K562 (cell line): ENCODE results near the gene KRT4. TPM values are rescaled to one million over a fixed set of nuclear protein-coding genes. Genes with fewer than 3 reads are reported as not detected.

Experiments
- ATAC-seq: fragments of 200-7000 bp; cut with Tn5 transposase; 3 replicates; pipeline ENCODE4 v1.9.1; 2020; ENCODE audit warnings: moderate library complexity
- BruUV-seq: library from RNA; stranded (reverse); fragments of 400-500 nt; replicated peaks from 2 replicates; lab custom pipeline; 2021; lab: Mats Ljungman, UMichigan
- CTCF ChIA-PET: fragments of 300-600 bp; formaldehyde crosslinking; extraction: SDS; loops from one replicate; lab custom pipeline; 2021; ENCODE audit warnings: low intra/inter-chr PET ratio; lab: Yijun Ruan, JAX
- POLR2A ChIA-PET: fragments of 300-600, 350-650 bp; sonication (Branson Sonifier 250); formaldehyde crosslinking; extraction: SDS; loops from one replicate; lab custom pipeline; 2021; ENCODE audit warnings: antibody characterized with exemption, inconsistent platforms; lab: Yijun Ruan, JAX
- DNase-seq, 4 experiments: peaks; one replicate each; pipeline versions ENCODE4 v3.0.0 to v3.0.0-alpha.2; 2011 to 2018; ENCODE audit warnings: low spot score in 3 of 4, mixed read lengths in 3 of 4; ENCODE audit errors: extremely low read depth in 1 of 4
- FAIRE-seq: peaks from 2 replicates; lab custom pipeline; 2011; peaks lifted over from hg19 to GRCh38; lab: Jason Lieb, UNC
- H2AFZ ChIP-seq: 2 replicates; pipeline ENCODE4 v1.6.0; 2011; ENCODE audit warnings: low read depth, low read length, control low read depth, inconsistent platforms
- H3K27ac ChIP-seq: fragments of 200-600 bp; 3 replicates; pipeline ENCODE4 v1.8.0; 2011; ENCODE audit warnings: low read depth, mild to moderate bottlenecking, control low read depth, inconsistent platforms, low read length, moderate library complexity, mixed read lengths; ENCODE audit errors: extremely low read depth
- H3K27me3 ChIP-seq, 2 experiments: fragments of 300-600 bp in 1 of 2; 2 replicates in 1 of 2; 3 replicates in 1 of 2; pipeline versions ENCODE4 v1.6.0 to v1.8.0; 2011; ENCODE audit warnings: inconsistent platforms in 2 of 2, low read length in 2 of 2, mild to moderate bottlenecking in 1 of 2, mixed read lengths in 1 of 2, moderate library complexity in 1 of 2; ENCODE audit not compliant: control insufficient read depth in 2 of 2, insufficient read depth in 2 of 2
- H3K36me3 ChIP-seq: fragments of 300-600 bp; 3 replicates; pipeline ENCODE4 v1.8.0; 2011; ENCODE audit warnings: mild to moderate bottlenecking, low read length, inconsistent platforms; ENCODE audit not compliant: control insufficient read depth, insufficient read depth
- H3K4me1 ChIP-seq, 2 experiments: fragments of 200-600 bp in 1 of 2; replicated peaks in 1 of 2; 2 replicates in 1 of 2; 3 replicates in 1 of 2; pipeline versions ENCODE4 v1.5.1 to v1.8.0; 2011; ENCODE audit warnings: inconsistent platforms in 2 of 2, low read length in 2 of 2, mild to moderate bottlenecking in 1 of 2, mixed read lengths in 1 of 2, moderate library complexity in 1 of 2; ENCODE audit not compliant: control insufficient read depth in 2 of 2, insufficient read depth in 2 of 2
- H3K4me2 ChIP-seq: 2 replicates; pipeline ENCODE4 v1.6.1; 2011; ENCODE audit warnings: low read length, control low read depth, inconsistent platforms, mixed read lengths; ENCODE audit not compliant: insufficient read depth
- H3K4me3 ChIP-seq: fragments of 200-600 bp; sonication (generic), shearing (Covaris generic); 2 replicates; pipeline ENCODE4 v1.5.1; 2016; ENCODE audit warnings: control low read depth, inconsistent platforms
- H3K79me2 ChIP-seq: fragments of 200-600 bp; 3 replicates; pipeline ENCODE4 v1.8.0; 2011; ENCODE audit warnings: low read length, inconsistent platforms; ENCODE audit not compliant: control insufficient read depth, insufficient read depth
- H3K9ac ChIP-seq, 2 experiments: 2 replicates each; pipeline versions ENCODE4 v1.6.0 to v1.6.1; 2011; ENCODE audit warnings: low read depth in 2 of 2, low read length in 2 of 2, control low read depth in 1 of 2, inconsistent platforms in 1 of 2, mild to moderate bottlenecking in 1 of 2, mixed read lengths in 1 of 2; ENCODE audit not compliant: insufficient read depth in 1 of 2
- H3K9me1 ChIP-seq: one replicate; pipeline ENCODE4 v1.6.0; 2011; ENCODE audit warnings: inconsistent platforms, mild to moderate bottlenecking, low read length, moderate library complexity; ENCODE audit not compliant: control insufficient read depth, insufficient read depth
- H3K9me3 ChIP-seq: replicated peaks from 2 replicates; pipeline ENCODE4 v1.5.1; 2011; ENCODE audit warnings: low read depth, low read length, inconsistent platforms; ENCODE audit not compliant: control insufficient read depth, insufficient read depth
- H4K20me1 ChIP-seq: replicated peaks from 2 replicates; pipeline ENCODE4 v1.6.1; 2011; ENCODE audit warnings: low read length, inconsistent platforms, mixed read lengths; ENCODE audit not compliant: control insufficient read depth, insufficient read depth
- PKNOX1 ChIP-seq: fragments of 450-650 bp; IDR thresholded peaks from 2 replicates; pipeline ENCODE4 v1.6.1; 2016
- WGBS: fragments of 100-300 bp; shearing (Covaris generic); methylation state at CpG from one replicate; pipeline ENCODE4 v1.1.6; 2016; ENCODE audit warnings: low coverage, mixed read lengths; ENCODE audit not compliant: insufficient coverage; ENCODE audit errors: missing lambda C conversion rate; 5-methylcytosine and 5-hydroxymethylcytosine counted together
- in situ Hi-C: fragments of 300-500 bp; cut with MboI; formaldehyde crosslinking; loops from 4 replicates; pipeline ENCODE4 v1.15.0; 2018; ENCODE audit warnings: inconsistent platforms, mixed read lengths
- intact Hi-C: fragments of 100-400 bp; cut with micrococcal nuclease; formaldehyde crosslinking; loops from 2 replicates; pipeline ENCODE4 v1.14.2; 2022
- polyA plus RNA-seq, 8 experiments: library from polyadenylated mRNA; depleted of rRNA in 4 of 8; stranded (reverse) in 5 of 8; unstranded in 3 of 8; fragments of >200 nt; fragmentation: Nextera tagmentation in 2 of 8; fragmentation: Illumina TruSeq in 1 of 8; extraction: Ambion mirVana in 2 of 8; extraction: Trizol in 1 of 8; gene quantifications; 2 replicates each; pipeline versions ENCODE4 v1.2.1 to v1.2.3, GENCODE V29; 2011 to 2014; ENCODE audit warnings: inconsistent platforms in 1 of 8, missing spikeins in 1 of 8
- total RNA-seq, 7 experiments: library from RNA; depleted of rRNA in 6 of 7; stranded (reverse); fragments of >200 nt in 6 of 7; fragmentation: Illumina TruSeq in 2 of 7; extraction: Trizol in 2 of 7; gene quantifications; 2 replicates each; pipeline versions ENCODE4 v1.2.1 to v1.2.3, GENCODE V29; 2011 to 2021; ENCODE audit warnings: low replicate concordance in 1 of 7
- TF ChIP-seq, protein P1 (sequence below): fragments of 450-650 bp; IDR thresholded peaks from 2 replicates; pipeline ENCODE4 v1.6.1; 2018; ENCODE audit not compliant: partially characterized antibody

Gene KRT4
- total and polyA plus RNA-seq, 9 of the 15 experiments (the other 6 are each of a cell fraction or from before 2014, with no cell fraction given): not detected

GRCh38 chr12:52801773-52802172 is 12.1 kb downstream of the KRT4 start:
- CTCF ChIA-PET: no interaction called here
- no peaks in the 10 kb centered on the region for H3K9me3 ChIP-seq
- ATAC-seq: no peak
- H3K36me3 ChIP-seq: no peaks in the 10 kb centered on the region
- no TSS peak for BruUV-seq
- no peak overlapping the region for H3K4me3 ChIP-seq
- 7% methylated on average over 3 of the region's 3 CpGs for WGBS
- intact Hi-C loops: no loop called here
- H2AFZ ChIP-seq: no peak overlapping the region
- no peaks in the 10 kb centered on the region for H3K9me1 ChIP-seq
- POLR2A ChIA-PET: interaction anchor here (0.6 kb wide), 1 partner anchor 620 kb away, joined by 3 read pairs; no protein-coding TSS in a partner anchor
- TF ChIP-seq, protein P1, sequence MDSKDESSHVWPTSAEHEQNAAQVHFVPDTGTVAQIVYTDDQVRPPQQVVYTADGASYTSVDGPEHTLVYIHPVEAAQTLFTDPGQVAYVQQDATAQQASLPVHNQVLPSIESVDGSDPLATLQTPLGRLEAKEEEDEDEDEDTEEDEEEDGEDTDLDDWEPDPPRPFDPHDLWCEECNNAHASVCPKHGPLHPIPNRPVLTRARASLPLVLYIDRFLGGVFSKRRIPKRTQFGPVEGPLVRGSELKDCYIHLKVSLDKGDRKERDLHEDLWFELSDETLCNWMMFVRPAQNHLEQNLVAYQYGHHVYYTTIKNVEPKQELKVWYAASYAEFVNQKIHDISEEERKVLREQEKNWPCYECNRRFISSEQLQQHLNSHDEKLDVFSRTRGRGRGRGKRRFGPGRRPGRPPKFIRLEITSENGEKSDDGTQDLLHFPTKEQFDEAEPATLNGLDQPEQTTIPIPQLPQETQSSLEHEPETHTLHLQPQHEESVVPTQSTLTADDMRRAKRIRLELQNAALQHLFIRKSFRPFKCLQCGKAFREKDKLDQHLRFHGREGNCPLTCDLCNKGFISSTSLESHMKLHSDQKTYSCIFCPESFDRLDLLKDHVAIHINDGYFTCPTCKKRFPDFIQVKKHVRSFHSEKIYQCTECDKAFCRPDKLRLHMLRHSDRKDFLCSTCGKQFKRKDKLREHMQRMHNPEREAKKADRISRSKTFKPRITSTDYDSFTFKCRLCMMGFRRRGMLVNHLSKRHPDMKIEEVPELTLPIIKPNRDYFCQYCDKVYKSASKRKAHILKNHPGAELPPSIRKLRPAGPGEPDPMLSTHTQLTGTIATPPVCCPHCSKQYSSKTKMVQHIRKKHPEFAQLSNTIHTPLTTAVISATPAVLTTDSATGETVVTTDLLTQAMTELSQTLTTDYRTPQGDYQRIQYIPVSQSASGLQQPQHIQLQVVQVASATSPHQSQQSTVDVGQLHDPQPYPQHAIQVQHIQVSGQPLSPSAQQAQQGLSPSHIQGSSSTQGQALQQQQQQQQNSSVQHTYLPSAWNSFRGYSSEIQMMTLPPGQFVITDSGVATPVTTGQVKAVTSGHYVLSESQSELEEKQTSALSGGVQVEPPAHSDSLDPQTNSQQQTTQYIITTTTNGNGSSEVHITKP: peak; percentile 84
- TF ChIP-seq PKNOX1: no peak
- TF ChIP-seq, all 486 proteins: peak for 1
- in situ Hi-C loops: no loop called here
- Histone ChIP-seq H3K9ac (no peak overlapping the region), H3K4me1 (peaks cover 11 to 22% of the 10 kb centered on the region in 2 experiments; a peak in 4 of 5 replicates), H4K20me1 (peaks cover 4% of the 10 kb centered on the region; the same call in 1 of the 2 replicates), H3K4me2 (no peak overlapping the region), H3K79me2 (no peaks in the 10 kb centered on the region), H3K27ac (no peak overlapping the region), H3K27me3 (peaks cover 6 to 18% of the 10 kb centered on the region in 2 experiments; a peak in 4 of 5 replicates)
- DNase-seq (no peak), FAIRE-seq (no peak)
